ENCODE measurements around the gene EFNB1. TPM values are rescaled to one million over a fixed set of nuclear protein-coding genes. Genes with fewer than 3 reads are reported as not detected.

The EFNB1 gene
- total RNA-seq, 4 donors from 2014 or later = 19.0 to 77.6 (median 55.3) TPM

DNA sequence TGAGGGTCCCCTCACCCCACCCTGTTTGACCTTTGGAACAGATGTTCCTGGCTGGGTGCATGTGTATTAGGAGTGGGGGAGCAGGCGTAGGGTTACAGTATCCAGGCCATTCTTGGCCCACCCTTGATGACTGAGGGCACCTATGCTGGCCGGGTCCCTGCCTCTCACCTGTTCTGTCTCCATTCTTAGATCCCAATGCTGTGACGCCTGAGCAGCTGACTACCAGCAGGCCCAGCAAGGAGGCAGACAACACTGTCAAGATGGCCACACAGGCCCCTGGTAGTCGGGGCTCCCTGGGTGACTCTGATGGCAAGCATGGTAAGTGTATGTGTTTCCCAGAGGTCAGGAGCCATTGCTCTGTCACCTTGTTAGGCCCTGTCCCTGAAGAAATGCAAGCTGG, 10.9 kb downstream of the EFNB1 start:
- Histone ChIP-seq H3K27ac (peak overlapping the region in 1 of 4 donors; percentile 84), H3K4me3 (no peak overlapping the region), H3K9me3 (no peaks in the 10 kb centered on the region), H3K4me1 (peaks cover 0 to 12% (median 0%) of the 10 kb centered on the region in 4 donors), H3K27me3 (no peaks in the 10 kb centered on the region), H3K36me3 (peaks cover 0 to 16% (median 0%) of the 10 kb centered on the region in 3 donors)
- peak in 1 of 3 donors; percentile 19 for DNase-seq
- no peak for TF ChIP-seq POLR2A (IDR thresholded peaks at IDR 0.05)
- TF ChIP-seq, protein P1, sequence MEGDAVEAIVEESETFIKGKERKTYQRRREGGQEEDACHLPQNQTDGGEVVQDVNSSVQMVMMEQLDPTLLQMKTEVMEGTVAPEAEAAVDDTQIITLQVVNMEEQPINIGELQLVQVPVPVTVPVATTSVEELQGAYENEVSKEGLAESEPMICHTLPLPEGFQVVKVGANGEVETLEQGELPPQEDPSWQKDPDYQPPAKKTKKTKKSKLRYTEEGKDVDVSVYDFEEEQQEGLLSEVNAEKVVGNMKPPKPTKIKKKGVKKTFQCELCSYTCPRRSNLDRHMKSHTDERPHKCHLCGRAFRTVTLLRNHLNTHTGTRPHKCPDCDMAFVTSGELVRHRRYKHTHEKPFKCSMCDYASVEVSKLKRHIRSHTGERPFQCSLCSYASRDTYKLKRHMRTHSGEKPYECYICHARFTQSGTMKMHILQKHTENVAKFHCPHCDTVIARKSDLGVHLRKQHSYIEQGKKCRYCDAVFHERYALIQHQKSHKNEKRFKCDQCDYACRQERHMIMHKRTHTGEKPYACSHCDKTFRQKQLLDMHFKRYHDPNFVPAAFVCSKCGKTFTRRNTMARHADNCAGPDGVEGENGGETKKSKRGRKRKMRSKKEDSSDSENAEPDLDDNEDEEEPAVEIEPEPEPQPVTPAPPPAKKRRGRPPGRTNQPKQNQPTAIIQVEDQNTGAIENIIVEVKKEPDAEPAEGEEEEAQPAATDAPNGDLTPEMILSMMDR (IDR thresholded peaks at IDR 0.05) = no peak

- Histone ChIP-seq H3K4me3 (no peak overlapping the region), H3K27ac (peak overlapping the region in 1 of 4 donors; percentile 84), H3K9me3 (no peaks in the 10 kb centered on the region), H3K27me3 (no peaks in the 10 kb centered on the region), H3K36me3 (peaks cover 0 to 16% (median 0%) of the 10 kb centered on the region in 3 donors), H3K4me1 (peaks cover 0 to 12% (median 0%) of the 10 kb centered on the region in 4 donors)
- no peak for TF ChIP-seq POLR2A (IDR thresholded peaks at IDR 0.05)
- peak in 1 of 3 donors; percentile 34 for DNase-seq
Observed at GRCh38 chrX:68840256-68840655, 11.4 kb downstream of the EFNB1 start.

- Histone ChIP-seq H3K27ac (peak overlapping the region in 3 of 4 donors; percentile 60 to 84 (median 74)), H3K36me3 (peaks cover 0 to 16% (median 0%) of the 10 kb centered on the region in 3 donors), H3K4me3 (no peak overlapping the region), H3K4me1 (peaks cover 0 to 12% (median 0%) of the 10 kb centered on the region in 4 donors), H3K9me3 (no peaks in the 10 kb centered on the region), H3K27me3 (no peaks in the 10 kb centered on the region)
- peak; percentile 47 to 58 for TF ChIP-seq POLR2A (IDR thresholded peaks at IDR 0.05)
- TF ChIP-seq, protein P1 (IDR thresholded peaks at IDR 0.05) = no peak
- peak in 2 of 3 donors; percentile 85 to 86 for DNase-seq
Observed at GRCh38 chrX:68841251-68842049, 12.6 kb downstream of the EFNB1 start.

GRCh38 chrX:68842351-68842750, 13.5 kb downstream of the EFNB1 start:
- TF ChIP-seq POLR2A (IDR thresholded peaks at IDR 0.05) = peak in 1 of 2 donors; percentile 22
- TF ChIP-seq, protein P1 (IDR thresholded peaks at IDR 0.05) = peak in 2 of 6 experiments; percentile 19 to 27
- no peaks in the 10 kb centered on the region for H3K27me3 ChIP-seq
- peaks cover 0 to 16% (median 0%) of the 10 kb centered on the region in 3 donors for H3K36me3 ChIP-seq
- no peak overlapping the region for H3K4me3 ChIP-seq
- peaks cover 0 to 12% (median 0%) of the 10 kb centered on the region in 4 donors for H3K4me1 ChIP-seq
- H3K9me3 ChIP-seq = no peaks in the 10 kb centered on the region
- H3K27ac ChIP-seq = peak overlapping the region in 3 of 4 donors; percentile 57 to 84 (median 74)
- peak in 1 of 3 donors; percentile 61 for DNase-seq

- H3K4me3 ChIP-seq = no peak overlapping the region
- DNase-seq = peak in 1 of 3 donors; percentile 53
- H3K27me3 ChIP-seq = no peaks in the 10 kb centered on the region
- H3K4me1 ChIP-seq = peaks cover 0 to 12% (median 0%) of the 10 kb centered on the region in 4 donors
- H3K9me3 ChIP-seq = no peaks in the 10 kb centered on the region
- H3K27ac ChIP-seq = peak overlapping the region in 3 of 4 donors; percentile 57 to 84 (median 74)
- H3K36me3 ChIP-seq = peaks cover 0 to 16% (median 0%) of the 10 kb centered on the region in 3 donors
- TF ChIP-seq POLR2A (IDR thresholded peaks at IDR 0.05) = no peak
- TF ChIP-seq, protein P1 (IDR thresholded peaks at IDR 0.05) = no peak
Observed at GRCh38 chrX:68842781-68843581, 14.2 kb downstream of the EFNB1 start.
